CD4-positive, alpha-beta T cell treated with Interleukin-6 for 4 hours (primary cell): ENCODE measurements around the gene PDXP.

Experiments used
- DNase-seq: peaks from one replicate; pipeline ENCODE4 v3.0.0-alpha.2; 2020; ENCODE audit warnings: mixed read lengths

PDXP gene

GRCh38 chr22:37703906-37704305 lies 45.4 kb downstream of the PDXP start:
- no peak for DNase-seq

- DNase-seq, result no peak
These were observed 46.1 kb downstream of the PDXP start for GRCh38 chr22:37704645-37705044.

- no peak for DNase-seq
These were observed 46.7 kb downstream of the PDXP start for GRCh38 chr22:37705205-37705604.

GRCh38 chr22:37708580-37709444 lies 50.3 kb downstream of the PDXP start:
- no peak for DNase-seq

- no peak for DNase-seq
These were observed 50.9 kb downstream of the PDXP start for GRCh38 chr22:37709445-37709765.

- DNase-seq, result no peak
These were observed 52.2 kb downstream of the PDXP start for GRCh38 chr22:37710675-37711074.

- no peak for DNase-seq
These were observed 53.0 kb downstream of the PDXP start for GRCh38 chr22:37711490-37711889.

- DNase-seq, result no peak
These were observed 55.2 kb downstream of the PDXP start for GRCh38 chr22:37713761-37714160.

- DNase-seq, result no peak
These were observed 56.1 kb downstream of the PDXP start for GRCh38 chr22:37714634-37715033.

- no peak for DNase-seq
These were observed 57.2 kb downstream of the PDXP start for GRCh38 chr22:37715760-37716159.
